T-cell (primary cell): ENCODE data around the gene SLC25A42. TPM values are rescaled to one million over a fixed set of nuclear protein-coding genes. Genes with fewer than 3 reads are reported as not detected.

Source experiments
- ATAC-seq, 4 experiments: fragments of 200-7000 bp in 3 of 4; fragments of 150-1000 bp in 1 of 4; cut with Tn5 transposase; replicated peaks in 1 of 4; 1 replicate in 3 of 4; 2 replicates in 1 of 4; pipeline ENCODE4 v1.10.0; 2021; ENCODE audit warnings: moderate library complexity in 3 of 4, mild to moderate bottlenecking in 2 of 4, moderate number of reproducible peaks in 1 of 4
- CTCF ChIA-PET, 2 donors: fragments of 300-600 bp; sonication (Branson Sonifier 250); formaldehyde crosslinking; loops; one replicate each; lab custom pipeline; 2022; ENCODE audit warnings: antibody characterized with exemption in 2 of 2; lab: Charles Lee
- POLR2A ChIA-PET, 2 donors: fragments of 300-600 bp; sonication (Branson Sonifier 250); formaldehyde crosslinking; loops; one replicate each; lab custom pipeline; 2022; ENCODE audit warnings: antibody characterized with exemption in 2 of 2; lab: Charles Lee
- DNase-seq, 35 experiments: peaks; one replicate each; pipeline versions ENCODE4 v3.0.0 to v3.0.0-alpha.2; 2013 to 2023
- H3K27ac ChIP-seq: one replicate; pipeline ENCODE4 v1.5.1; 2013; ENCODE audit warnings: low read length
- H3K27me3 ChIP-seq, 2 experiments: replicated peaks in 1 of 2; 1 replicate in 1 of 2; 2 replicates in 1 of 2; pipeline versions ENCODE4 v1.6.1 to v1.7.0; 2013; ENCODE audit warnings: low read length in 1 of 2, mixed read lengths in 1 of 2; ENCODE audit not compliant: control insufficient read depth in 2 of 2, insufficient read depth in 2 of 2; ENCODE audit errors: extremely low read depth in 1 of 2
- H3K36me3 ChIP-seq, 2 donors: 1 replicate in 1 of 2; 2 replicates in 1 of 2; pipeline versions ENCODE4 v1.6.1 to v1.7.0; 2013; ENCODE audit warnings: low read length in 1 of 2; ENCODE audit not compliant: control insufficient read depth in 2 of 2, insufficient read depth in 1 of 2; ENCODE audit errors: extremely low read depth in 1 of 2
- H3K4me1 ChIP-seq, 2 experiments: 1 replicate in 1 of 2; 2 replicates in 1 of 2; pipeline versions ENCODE4 v1.6.1 to v1.7.0; 2013; ENCODE audit warnings: low read length in 2 of 2, mixed read lengths in 1 of 2; ENCODE audit not compliant: insufficient read depth in 2 of 2, control insufficient read depth in 1 of 2; ENCODE audit errors: extremely low read depth in 1 of 2
- H3K4me3 ChIP-seq, 2 donors: 1 replicate in 1 of 2; 2 replicates in 1 of 2; pipeline versions ENCODE4 v1.5.1 to v1.7.0; 2013; ENCODE audit warnings: mild to moderate bottlenecking in 2 of 2, low read length in 1 of 2, moderate library complexity in 1 of 2; ENCODE audit not compliant: control insufficient read depth in 1 of 2; ENCODE audit errors: extremely low read depth in 1 of 2
- H3K9me3 ChIP-seq: 2 replicates; pipeline ENCODE4 v1.7.0; 2013
- H3K27ac Mint-ChIP-seq, 2 donors: one replicate each; pipeline ENCODE4 v1.8.0; 2020 to 2021; ENCODE audit warnings: mild to moderate bottlenecking in 2 of 2, mixed read lengths in 2 of 2
- H3K27me3 Mint-ChIP-seq, 2 donors: one replicate each; pipeline ENCODE4 v1.8.0; 2021 to 2022; ENCODE audit warnings: mixed read lengths in 2 of 2
- H3K36me3 Mint-ChIP-seq: one replicate; pipeline ENCODE4 v1.8.0; 2021; ENCODE audit warnings: mixed read lengths
- H3K4me1 Mint-ChIP-seq, 3 donors: one replicate each; pipeline ENCODE4 v1.8.0; 2020 to 2022; ENCODE audit warnings: mixed read lengths in 3 of 3, mild to moderate bottlenecking in 1 of 3
- H3K4me3 Mint-ChIP-seq, 3 donors: one replicate each; pipeline ENCODE4 v1.8.0; 2020 to 2022; ENCODE audit warnings: mild to moderate bottlenecking in 3 of 3, mixed read lengths in 3 of 3, moderate library complexity in 3 of 3
- H3K9me3 Mint-ChIP-seq, 3 donors: one replicate each; pipeline ENCODE4 v1.8.0; 2020 to 2022; ENCODE audit warnings: mixed read lengths in 3 of 3
- WGBS: methylation state at CpG from one replicate; pipeline ENCODE4 v1.1.5; 2013; ENCODE audit warnings: missing lambda C conversion rate; ENCODE audit not compliant: insufficient coverage; 5-methylcytosine and 5-hydroxymethylcytosine counted together
- total RNA-seq, 35 experiments: library from RNA in 6 of 35; stranded (reverse) in 6 of 35; fragments of 120-200 nt in 1 of 35; gene quantifications; one replicate each; pipeline versions ENCODE4 v1.2.1 to v1.2.4 and lab custom pipeline; 2013 to 2026

Gene SLC25A42
- total RNA-seq, 5 donors from 2014 or later (not counting 1 experiment from before 2014, with no cell fraction given), result 24.9 to 35.0 (median 30.5) TPM

- Mint-ChIP-seq H3K27ac (no peak overlapping the region), H3K4me3 (no peak overlapping the region), H3K4me1 (peaks cover 19 to 21% (median 20%) of the 10 kb centered on the region in 3 donors), H3K9me3 (no peaks in the 10 kb centered on the region), H3K27me3 (no peaks in the 10 kb centered on the region), H3K36me3 (peaks cover 13% of the 10 kb centered on the region)
- WGBS, result 97% methylated on average over 5 of the region's 6 CpGs
- ChIA-PET POLR2A (no interaction called here), CTCF (no interaction called here)
- no peaks in the 10 kb centered on the region for H3K27me3 ChIP-seq
- H3K36me3 ChIP-seq, result peaks cover 8 to 30% of the 10 kb centered on the region in 2 donors
- DNase-seq (no peak), ATAC-seq (no peak)
- no peaks in the 10 kb centered on the region for H3K9me3 ChIP-seq
- no peak overlapping the region for H3K4me3 ChIP-seq
- peaks cover 10 to 19% of the 10 kb centered on the region in 2 experiments for H3K4me1 ChIP-seq
- no peak overlapping the region for H3K27ac ChIP-seq
These were observed 19.9 kb upstream of the SLC25A42 start for GRCh38 chr19:19043881-19044280.

- H3K27me3 Mint-ChIP-seq, result no peaks in the 10 kb centered on the region
- H3K36me3 ChIP-seq, result peaks cover 0 to 45% of the 10 kb centered on the region in 2 donors
- no peak overlapping the region for H3K4me3 ChIP-seq
- ATAC-seq (no peak), DNase-seq (no peak)
- H3K4me3 Mint-ChIP-seq, result no peak overlapping the region
- no peak overlapping the region for H3K27ac ChIP-seq
- H3K27ac Mint-ChIP-seq, result no peak overlapping the region
- CTCF ChIA-PET, result no interaction called here
- H3K9me3 ChIP-seq, result no peaks in the 10 kb centered on the region
- no peaks in the 10 kb centered on the region for H3K9me3 Mint-ChIP-seq
- no peaks in the 10 kb centered on the region for H3K27me3 ChIP-seq
- 100% methylated on average over 1 of the region's 2 CpGs for WGBS
- H3K4me1 Mint-ChIP-seq, result no peaks in the 10 kb centered on the region
- POLR2A ChIA-PET, result no interaction called here
- no peaks in the 10 kb centered on the region for H3K4me1 ChIP-seq
- peaks cover 23% of the 10 kb centered on the region for H3K36me3 Mint-ChIP-seq
These were observed 14.4 kb upstream of the SLC25A42 start for GRCh38 chr19:19049406-19049805.

DNA sequence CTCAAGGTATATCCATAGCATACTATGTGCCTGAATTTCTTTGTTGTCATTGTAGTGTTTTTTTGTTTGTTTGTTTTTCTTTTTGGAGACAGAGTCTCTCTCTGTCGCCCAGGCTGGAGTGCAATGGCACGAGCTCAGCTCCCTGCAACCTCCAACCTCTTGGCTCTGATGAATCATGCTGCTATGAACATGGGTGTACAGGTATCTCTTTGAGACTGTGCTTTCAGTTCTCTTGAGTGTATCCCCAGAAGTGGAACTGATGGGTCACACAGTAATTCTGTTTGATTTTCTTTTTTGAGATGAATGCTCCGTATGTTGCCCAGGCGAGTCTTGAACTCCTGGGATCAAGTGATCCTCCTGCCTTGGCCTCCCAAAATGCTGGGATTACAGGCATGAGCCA lies 13.7 kb upstream of the SLC25A42 start:
- H3K9me3 ChIP-seq, result no peaks in the 10 kb centered on the region
- H3K4me1 Mint-ChIP-seq, result no peaks in the 10 kb centered on the region
- ChIA-PET CTCF (no interaction called here), POLR2A (no interaction called here)
- H3K4me1 ChIP-seq, result no peaks in the 10 kb centered on the region
- H3K27me3 Mint-ChIP-seq, result no peaks in the 10 kb centered on the region
- no peaks in the 10 kb centered on the region for H3K27me3 ChIP-seq
- H3K36me3 Mint-ChIP-seq, result peaks cover 22% of the 10 kb centered on the region
- no peaks in the 10 kb centered on the region for H3K9me3 Mint-ChIP-seq
- H3K27ac ChIP-seq, result no peak overlapping the region
- no peak for DNase-seq
- 90% methylated on average over 2 of the region's 4 CpGs for WGBS
- H3K4me3 Mint-ChIP-seq, result no peak overlapping the region
- no peak for ATAC-seq
- H3K36me3 ChIP-seq, result peaks cover 6 to 45% of the 10 kb centered on the region in 2 donors
- no peak overlapping the region for H3K27ac Mint-ChIP-seq
- H3K4me3 ChIP-seq, result no peak overlapping the region

GRCh38 chr19:19050731-19051130 lies 13.1 kb upstream of the SLC25A42 start:
- H3K36me3 ChIP-seq, result peaks cover 8 to 49% of the 10 kb centered on the region in 2 donors
- H3K9me3 Mint-ChIP-seq, result no peaks in the 10 kb centered on the region
- H3K27me3 Mint-ChIP-seq, result no peaks in the 10 kb centered on the region
- H3K36me3 Mint-ChIP-seq, result peaks cover 20% of the 10 kb centered on the region
- no peak overlapping the region for H3K4me3 Mint-ChIP-seq
- WGBS, result no CpG with 5 or more reads among the region's 2 CpGs
- POLR2A ChIA-PET, result no interaction called here
- no peak overlapping the region for H3K27ac ChIP-seq
- H3K4me3 ChIP-seq, result no peak overlapping the region
- no peak for ATAC-seq
- DNase-seq, result no peak
- H3K4me1 ChIP-seq, result no peaks in the 10 kb centered on the region
- no peak overlapping the region for H3K27ac Mint-ChIP-seq
- no peaks in the 10 kb centered on the region for H3K9me3 ChIP-seq
- no peaks in the 10 kb centered on the region for H3K27me3 ChIP-seq
- CTCF ChIA-PET, result no interaction called here
- no peaks in the 10 kb centered on the region for H3K4me1 Mint-ChIP-seq

DNA sequence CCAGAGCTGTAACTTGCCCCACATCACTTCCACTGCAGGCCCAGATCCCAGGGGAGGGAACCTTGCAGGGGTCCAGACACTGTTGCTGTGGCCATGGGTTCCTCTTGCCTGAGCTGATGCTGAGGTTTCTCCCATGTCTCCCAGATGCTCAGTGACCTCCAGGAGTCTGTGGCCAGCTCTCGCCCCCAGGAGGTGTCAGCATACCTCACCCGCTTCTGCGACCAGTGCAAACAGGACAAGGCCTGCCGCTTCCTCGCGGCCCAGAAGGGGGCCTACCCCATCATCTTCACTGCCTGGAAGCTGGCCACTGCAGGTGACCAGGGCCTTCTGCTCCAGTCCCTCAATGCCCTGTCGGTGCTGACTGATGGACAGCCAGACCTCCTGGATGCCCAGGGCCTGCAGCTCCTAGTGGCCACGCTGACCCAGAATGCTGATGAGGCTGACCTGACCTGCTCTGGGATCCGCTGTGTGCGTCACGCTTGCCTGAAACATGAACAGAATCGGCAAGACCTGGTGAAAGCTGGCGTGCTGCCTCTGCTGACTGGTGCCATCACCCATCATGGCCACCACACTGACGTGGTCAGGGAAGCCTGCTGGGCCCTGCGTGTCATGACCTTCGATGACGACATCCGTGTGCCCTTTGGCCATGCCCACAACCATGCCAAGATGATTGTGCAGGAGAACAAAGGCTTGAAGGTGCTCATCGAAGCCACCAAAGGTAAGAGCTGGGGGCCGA lies 12.1 kb upstream of the SLC25A42 start:
- H3K9me3 ChIP-seq, result no peaks in the 10 kb centered on the region
- Mint-ChIP-seq H3K4me1 (no peaks in the 10 kb centered on the region), H3K36me3 (peaks cover 20% of the 10 kb centered on the region), H3K27ac (no peak overlapping the region), H3K9me3 (no peaks in the 10 kb centered on the region), H3K4me3 (no peak overlapping the region), H3K27me3 (no peaks in the 10 kb centered on the region)
- ChIA-PET CTCF (interaction anchor here in 1 of 2 donors (0.6 kb wide), 1 partner anchor 20 kb away, joined by 4 read pairs; no protein-coding TSS in a partner anchor), POLR2A (no interaction called here)
- ATAC-seq (no peak), DNase-seq (no peak)
- H3K4me1 ChIP-seq, result no peaks in the 10 kb centered on the region
- no peak overlapping the region for H3K27ac ChIP-seq
- H3K27me3 ChIP-seq, result no peaks in the 10 kb centered on the region
- no peak overlapping the region for H3K4me3 ChIP-seq
- H3K36me3 ChIP-seq, result peaks cover 8 to 55% of the 10 kb centered on the region in 2 donors
- WGBS, result 97% methylated on average over 18 of the region's 20 CpGs

GRCh38 chr19:19052921-19053320 lies 10.9 kb upstream of the SLC25A42 start:
- no peak overlapping the region for H3K27ac ChIP-seq
- POLR2A ChIA-PET, result no interaction called here

More at GRCh38 chr19:19052921-19053320, 10.9 kb upstream of the SLC25A42 start:
- Histone ChIP-seq H3K9me3 (no peaks in the 10 kb centered on the region), H3K4me3 (no peak overlapping the region), H3K4me1 (no peaks in the 10 kb centered on the region), H3K36me3 (peaks cover 15 to 62% of the 10 kb centered on the region in 2 donors), H3K27me3 (no peaks in the 10 kb centered on the region)
- no peaks in the 10 kb centered on the region for H3K4me1 Mint-ChIP-seq
- no peak overlapping the region for H3K4me3 Mint-ChIP-seq
- WGBS, result 82% methylated on average over 1 of the region's 1 CpG
- CTCF ChIA-PET, result interaction anchor here in 1 of 2 donors (0.5 to 1.2 kb wide), 2 partner anchors 74 to 88 kb away, joined by 5 read pairs; no protein-coding TSS in a partner anchor
- no peaks in the 10 kb centered on the region for H3K9me3 Mint-ChIP-seq
- H3K27me3 Mint-ChIP-seq, result no peaks in the 10 kb centered on the region
- H3K36me3 Mint-ChIP-seq, result peaks cover 16% of the 10 kb centered on the region
- DNase-seq (no peak), ATAC-seq (no peak)
- H3K27ac Mint-ChIP-seq, result no peak overlapping the region
